GM12873 (cell line): Measurements from ENCODE around the gene MOV10L1.

ENCODE experiments used
- CTCF ChIP-seq: IDR thresholded peaks from 2 replicates; pipeline ENCODE4 v1.5.1; 2012; ENCODE audit warnings: low read depth, mild to moderate bottlenecking, moderate library complexity, low read length, control low read depth; ENCODE audit not compliant: insufficient read depth; ENCODE audit errors: missing control alignments

The MOV10L1 gene

GRCh38 chr22:50089231-50089630, 575 bp upstream of the MOV10L1 start:
- no peak for TF ChIP-seq CTCF

- TF ChIP-seq CTCF, result no peak
Observed at GRCh38 chr22:50090412-50090714, 557 bp downstream of the MOV10L1 start.

GRCh38 chr22:50091092-50091768, 1.4 kb downstream of the MOV10L1 start:
- TF ChIP-seq CTCF, result no peak

- no peak for TF ChIP-seq CTCF
Observed at GRCh38 chr22:50092342-50092741, 2.5 kb downstream of the MOV10L1 start.

- TF ChIP-seq CTCF, result no peak
Observed at GRCh38 chr22:50098052-50098451, 8.2 kb downstream of the MOV10L1 start.

- TF ChIP-seq CTCF, result no peak
Observed at GRCh38 chr22:50101870-50102565, 12.2 kb downstream of the MOV10L1 start.

- TF ChIP-seq CTCF, result peak; percentile 37
Observed at GRCh38 chr22:50102946-50103345, 13.1 kb downstream of the MOV10L1 start.
